ENCODE measurements around the gene LYSMD1.

DNA sequence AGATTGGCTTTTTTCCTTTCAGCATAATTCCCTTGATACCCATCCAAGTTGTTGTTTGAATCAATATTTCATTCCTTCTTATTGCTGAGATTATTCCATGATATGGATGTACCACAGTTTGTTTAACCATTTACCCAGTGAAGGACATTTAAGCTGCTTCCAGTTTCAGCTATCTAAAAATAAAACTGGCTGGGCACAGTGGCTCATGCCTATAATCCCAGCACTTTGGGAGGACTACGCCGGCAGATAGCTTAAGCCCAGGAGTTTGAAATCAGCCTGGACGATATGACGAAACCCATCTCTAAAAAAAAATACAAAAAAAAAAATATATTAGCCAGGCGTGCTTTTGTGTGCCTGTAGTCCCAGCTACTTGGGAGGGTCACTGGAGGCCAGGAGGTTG is 51.8 kb downstream of the LYSMD1 start:
- TF ChIP-seq, protein P1, sequence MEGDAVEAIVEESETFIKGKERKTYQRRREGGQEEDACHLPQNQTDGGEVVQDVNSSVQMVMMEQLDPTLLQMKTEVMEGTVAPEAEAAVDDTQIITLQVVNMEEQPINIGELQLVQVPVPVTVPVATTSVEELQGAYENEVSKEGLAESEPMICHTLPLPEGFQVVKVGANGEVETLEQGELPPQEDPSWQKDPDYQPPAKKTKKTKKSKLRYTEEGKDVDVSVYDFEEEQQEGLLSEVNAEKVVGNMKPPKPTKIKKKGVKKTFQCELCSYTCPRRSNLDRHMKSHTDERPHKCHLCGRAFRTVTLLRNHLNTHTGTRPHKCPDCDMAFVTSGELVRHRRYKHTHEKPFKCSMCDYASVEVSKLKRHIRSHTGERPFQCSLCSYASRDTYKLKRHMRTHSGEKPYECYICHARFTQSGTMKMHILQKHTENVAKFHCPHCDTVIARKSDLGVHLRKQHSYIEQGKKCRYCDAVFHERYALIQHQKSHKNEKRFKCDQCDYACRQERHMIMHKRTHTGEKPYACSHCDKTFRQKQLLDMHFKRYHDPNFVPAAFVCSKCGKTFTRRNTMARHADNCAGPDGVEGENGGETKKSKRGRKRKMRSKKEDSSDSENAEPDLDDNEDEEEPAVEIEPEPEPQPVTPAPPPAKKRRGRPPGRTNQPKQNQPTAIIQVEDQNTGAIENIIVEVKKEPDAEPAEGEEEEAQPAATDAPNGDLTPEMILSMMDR (conservative IDR thresholded peaks at IDR 0.05): no peak
- TF ChIP-seq ZFX (IDR thresholded peaks at IDR 0.05): no peak

Data from C4-2B (cell line).